B cell (primary cell): Measurements from ENCODE around the gene TTC24.

Experiments used
- CTCF ChIP-seq: fragments of 200-600 bp; IDR thresholded peaks from one replicate; pipeline ENCODE4 v1.8.0; 2022; ENCODE audit warnings: antibody characterized with exemption, mild to moderate bottlenecking
- EZH2 ChIP-seq: IDR thresholded peaks from 2 replicates; pipeline ENCODE4 v1.6.1; 2012; ENCODE audit warnings: borderline replicate concordance, low read depth, mild to moderate bottlenecking, moderate library complexity, low read length; ENCODE audit not compliant: insufficient read depth, poor library complexity, severe bottlenecking

GRCh38 chr1:156586323-156586722 lies 6.8 kb downstream of the TTC24 start:
- TF ChIP-seq CTCF = no peak
- TF ChIP-seq EZH2 = no peak
